Panc1 (cell line): Measurements from ENCODE around the gene APEH. TPM values are rescaled to one million over a fixed set of nuclear protein-coding genes. Genes with fewer than 3 reads are reported as not detected.

ENCODE experiments used
- ATAC-seq: fragments of 200-7000 bp; cut with Tn5 transposase; 2 replicates; pipeline ENCODE4 v1.9.1; 2020; ENCODE audit warnings: mild to moderate bottlenecking, moderate library complexity
- BruUV-seq: library from RNA; stranded (reverse); fragments of 400-500 nt; replicated peaks from 2 replicates; lab custom pipeline; 2021; lab: Mats Ljungman, UMichigan
- CTCF ChIA-PET: fragments of 300-600 bp; sonication (Branson Sonifier 250); formaldehyde crosslinking; loops from one replicate; lab custom pipeline; 2022; ENCODE audit warnings: antibody characterized with exemption; lab: Charles Lee
- POLR2A ChIA-PET: fragments of 300-600 bp; sonication (Branson Sonifier 250); formaldehyde crosslinking; loops from one replicate; lab custom pipeline; 2022; ENCODE audit warnings: antibody characterized with exemption; lab: Charles Lee
- DNase-seq: peaks from one replicate; pipeline ENCODE4 v3.0.0-alpha.2; 2010; ENCODE audit warnings: low read depth, low spot score
- H3K27ac ChIP-seq: 2 replicates; pipeline ENCODE4 v1.5.1; 2011; ENCODE audit warnings: mild to moderate bottlenecking, low read length, inconsistent platforms
- H3K27me3 ChIP-seq: fragments of 200-500 bp; sonication (Bioruptor generic); 2 replicates; pipeline ENCODE4 v1.6.0; 2014; ENCODE audit warnings: low read length, inconsistent platforms; ENCODE audit not compliant: control insufficient read depth, insufficient read depth
- H3K36me3 ChIP-seq: fragments of 200-500 bp; sonication (Bioruptor generic); 2 replicates; pipeline ENCODE4 v1.5.1; 2014; ENCODE audit warnings: inconsistent platforms, mild to moderate bottlenecking, low read length, moderate library complexity; ENCODE audit not compliant: control insufficient read depth, insufficient read depth
- H3K4me1 ChIP-seq: 2 replicates; pipeline ENCODE4 v1.5.1; 2011; ENCODE audit warnings: inconsistent platforms, mild to moderate bottlenecking, low read length, moderate library complexity; ENCODE audit not compliant: control insufficient read depth, insufficient read depth
- H3K4me3 ChIP-seq, 2 experiments: 2 replicates each; pipeline ENCODE4 v1.5.1; 2011 to 2012; ENCODE audit warnings: low read depth in 2 of 2, low read length in 2 of 2, mild to moderate bottlenecking in 2 of 2, inconsistent platforms in 1 of 2, moderate library complexity in 1 of 2
- H3K9me3 ChIP-seq: fragments of 200-500 bp; sonication (Bioruptor generic); 2 replicates; pipeline ENCODE4 v1.5.1; 2014; ENCODE audit warnings: low read depth, mild to moderate bottlenecking, inconsistent platforms, low read length, moderate library complexity; ENCODE audit not compliant: control insufficient read depth, insufficient read depth
- POLR2AphosphoS5 ChIP-seq: IDR thresholded peaks from 2 replicates; pipeline ENCODE4 v1.6.1; 2012; ENCODE audit warnings: mild to moderate bottlenecking, low read depth, low read length, moderate library complexity
- TCF7L2 ChIP-seq: IDR thresholded peaks from 2 replicates; pipeline ENCODE4 v1.6.1; 2011; ENCODE audit warnings: mild to moderate bottlenecking, low read depth, low read length, inconsistent platforms
- in situ Hi-C: cut with HindIII; loops from 2 replicates; pipeline ENCODE4 v1.10.0; 2016; ENCODE audit warnings: low sequenced_read_pairs, low pct_unique_long_range_greater_than_20kb
- intact Hi-C: fragments of 100-400 bp; cut with micrococcal nuclease; formaldehyde crosslinking; loops from one replicate; pipeline ENCODE4 v1.10.0; 2022; ENCODE audit not compliant: unreplicated experiment
- total RNA-seq: library from RNA; stranded (reverse); gene quantifications from one replicate; pipeline ENCODE4 v1.2.1, GENCODE V29; 2021; ENCODE audit not compliant: unreplicated experiment
- TF ChIP-seq, protein P1 (sequence below), 2 experiments: IDR thresholded peaks; 2 replicates each; pipeline ENCODE4 v1.6.1; 2011 to 2012; ENCODE audit warnings: low read depth in 2 of 2, control low read depth in 1 of 2, low read length in 1 of 2, mild to moderate bottlenecking in 1 of 2, moderate library complexity in 1 of 2; ENCODE audit not compliant: insufficient read depth in 1 of 2
- TF ChIP-seq, protein P2 (sequence below): fragments of 450-650 bp; IDR thresholded peaks from 2 replicates; pipeline ENCODE4 v1.5.1; 2017; ENCODE audit warnings: mild to moderate bottlenecking

The APEH gene
- total RNA-seq, 1 experiment from 2014 or later, result 131 TPM

DNA sequence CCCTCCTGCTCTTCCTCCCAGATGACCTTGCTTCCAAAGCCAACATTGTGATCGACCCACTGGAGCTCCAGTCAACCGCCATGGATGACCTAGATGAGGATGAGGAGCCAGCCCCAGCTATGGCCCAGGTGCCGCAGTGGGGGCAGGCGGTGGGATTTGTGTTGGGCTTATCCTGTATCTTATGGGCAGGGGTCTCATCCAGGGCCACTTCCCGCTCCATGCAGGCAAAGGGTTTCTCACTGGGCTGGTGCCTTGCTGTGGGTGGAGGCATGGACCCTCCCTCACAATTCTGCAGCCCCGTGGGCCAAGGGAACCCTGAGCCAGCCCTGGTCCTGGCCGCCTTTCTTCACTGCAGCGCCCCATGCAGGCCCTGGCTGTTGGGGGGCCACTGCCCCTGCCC, 30.5 kb downstream of the APEH start:
- Histone ChIP-seq H3K4me3 (no peak overlapping the region), H3K27me3 (no peaks in the 10 kb centered on the region), H3K4me1 (no peaks in the 10 kb centered on the region), H3K27ac (no peak overlapping the region), H3K9me3 (no peaks in the 10 kb centered on the region), H3K36me3 (no peaks in the 10 kb centered on the region)
- BruUV-seq, result no TSS peak
- POLR2A ChIA-PET, result no interaction called here
- CTCF ChIA-PET, result no interaction called here
- in situ Hi-C loops, result no loop called here
- ATAC-seq, result no peak
- TF ChIP-seq, protein P1, sequence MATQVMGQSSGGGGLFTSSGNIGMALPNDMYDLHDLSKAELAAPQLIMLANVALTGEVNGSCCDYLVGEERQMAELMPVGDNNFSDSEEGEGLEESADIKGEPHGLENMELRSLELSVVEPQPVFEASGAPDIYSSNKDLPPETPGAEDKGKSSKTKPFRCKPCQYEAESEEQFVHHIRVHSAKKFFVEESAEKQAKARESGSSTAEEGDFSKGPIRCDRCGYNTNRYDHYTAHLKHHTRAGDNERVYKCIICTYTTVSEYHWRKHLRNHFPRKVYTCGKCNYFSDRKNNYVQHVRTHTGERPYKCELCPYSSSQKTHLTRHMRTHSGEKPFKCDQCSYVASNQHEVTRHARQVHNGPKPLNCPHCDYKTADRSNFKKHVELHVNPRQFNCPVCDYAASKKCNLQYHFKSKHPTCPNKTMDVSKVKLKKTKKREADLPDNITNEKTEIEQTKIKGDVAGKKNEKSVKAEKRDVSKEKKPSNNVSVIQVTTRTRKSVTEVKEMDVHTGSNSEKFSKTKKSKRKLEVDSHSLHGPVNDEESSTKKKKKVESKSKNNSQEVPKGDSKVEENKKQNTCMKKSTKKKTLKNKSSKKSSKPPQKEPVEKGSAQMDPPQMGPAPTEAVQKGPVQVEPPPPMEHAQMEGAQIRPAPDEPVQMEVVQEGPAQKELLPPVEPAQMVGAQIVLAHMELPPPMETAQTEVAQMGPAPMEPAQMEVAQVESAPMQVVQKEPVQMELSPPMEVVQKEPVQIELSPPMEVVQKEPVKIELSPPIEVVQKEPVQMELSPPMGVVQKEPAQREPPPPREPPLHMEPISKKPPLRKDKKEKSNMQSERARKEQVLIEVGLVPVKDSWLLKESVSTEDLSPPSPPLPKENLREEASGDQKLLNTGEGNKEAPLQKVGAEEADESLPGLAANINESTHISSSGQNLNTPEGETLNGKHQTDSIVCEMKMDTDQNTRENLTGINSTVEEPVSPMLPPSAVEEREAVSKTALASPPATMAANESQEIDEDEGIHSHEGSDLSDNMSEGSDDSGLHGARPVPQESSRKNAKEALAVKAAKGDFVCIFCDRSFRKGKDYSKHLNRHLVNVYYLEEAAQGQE (IDR thresholded peaks at IDR 0.05; ENCODE audit: insufficient read depth in 1 of 2, low read depth in 2 of 2, low read length in 1 of 2), result no peak
- intact Hi-C loops, result no loop called here
- no peak for DNase-seq

DNA sequence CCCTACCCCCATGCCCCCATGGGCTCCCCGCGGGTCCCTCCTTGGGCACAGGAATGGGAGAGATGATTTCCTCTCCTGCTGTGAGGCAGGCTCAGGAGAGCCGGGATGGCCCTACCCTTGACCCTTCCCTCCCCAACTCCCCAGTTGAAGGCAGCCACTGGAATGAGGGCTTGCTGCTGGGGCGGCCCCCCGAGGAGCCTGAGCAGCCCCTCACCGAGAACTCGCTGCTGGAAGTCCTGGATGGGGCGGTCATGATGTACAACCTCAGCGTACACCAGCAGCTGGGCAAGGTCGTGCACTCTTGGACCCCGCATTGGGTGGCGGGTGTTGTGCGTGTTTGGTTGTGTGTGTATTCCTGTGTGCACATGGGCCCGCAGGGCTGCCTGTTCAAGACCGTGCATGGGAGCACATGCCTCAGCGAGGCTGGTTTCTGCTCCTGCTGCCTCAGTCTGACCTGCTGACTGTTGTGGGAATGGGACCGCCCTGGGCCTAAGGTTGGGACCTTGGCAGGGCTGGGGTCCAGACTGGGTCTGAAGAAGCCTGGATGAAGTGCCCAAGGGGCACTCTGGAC, 31.3 kb downstream of the APEH start:
- DNase-seq (no peak), ATAC-seq (no peak)
- no TSS peak for BruUV-seq
- Histone ChIP-seq H3K4me1 (no peaks in the 10 kb centered on the region), H3K27me3 (no peaks in the 10 kb centered on the region), H3K27ac (no peak overlapping the region), H3K36me3 (no peaks in the 10 kb centered on the region), H3K9me3 (no peaks in the 10 kb centered on the region), H3K4me3 (no peak overlapping the region)
- in situ Hi-C loops (no loop called here), intact Hi-C loops (no loop called here)
- POLR2A ChIA-PET, result no interaction called here
- TF ChIP-seq, protein P2, sequence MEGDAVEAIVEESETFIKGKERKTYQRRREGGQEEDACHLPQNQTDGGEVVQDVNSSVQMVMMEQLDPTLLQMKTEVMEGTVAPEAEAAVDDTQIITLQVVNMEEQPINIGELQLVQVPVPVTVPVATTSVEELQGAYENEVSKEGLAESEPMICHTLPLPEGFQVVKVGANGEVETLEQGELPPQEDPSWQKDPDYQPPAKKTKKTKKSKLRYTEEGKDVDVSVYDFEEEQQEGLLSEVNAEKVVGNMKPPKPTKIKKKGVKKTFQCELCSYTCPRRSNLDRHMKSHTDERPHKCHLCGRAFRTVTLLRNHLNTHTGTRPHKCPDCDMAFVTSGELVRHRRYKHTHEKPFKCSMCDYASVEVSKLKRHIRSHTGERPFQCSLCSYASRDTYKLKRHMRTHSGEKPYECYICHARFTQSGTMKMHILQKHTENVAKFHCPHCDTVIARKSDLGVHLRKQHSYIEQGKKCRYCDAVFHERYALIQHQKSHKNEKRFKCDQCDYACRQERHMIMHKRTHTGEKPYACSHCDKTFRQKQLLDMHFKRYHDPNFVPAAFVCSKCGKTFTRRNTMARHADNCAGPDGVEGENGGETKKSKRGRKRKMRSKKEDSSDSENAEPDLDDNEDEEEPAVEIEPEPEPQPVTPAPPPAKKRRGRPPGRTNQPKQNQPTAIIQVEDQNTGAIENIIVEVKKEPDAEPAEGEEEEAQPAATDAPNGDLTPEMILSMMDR, result no peak
- TF ChIP-seq POLR2AphosphoS5 (no peak), TCF7L2 (no peak)
- TF ChIP-seq, protein P1 (IDR thresholded peaks at IDR 0.05; ENCODE audit: insufficient read depth in 1 of 2, low read depth in 2 of 2, low read length in 1 of 2), result no peak
- CTCF ChIA-PET, result no interaction called here
